Fibroblast of lung (primary cell): ENCODE results near the gene TBCC. TPM values are rescaled to one million over a fixed set of nuclear protein-coding genes. Genes with fewer than 3 reads are reported as not detected.

Experiments
- DNase-seq, 2 donors: peaks; one replicate each; pipeline versions ENCODE4 v3.0.0 to v3.0.0-alpha.2; 2010; ENCODE audit warnings: low read depth in 2 of 2
- H2AFZ ChIP-seq: 2 replicates; pipeline ENCODE4 v1.5.1; 2012; ENCODE audit warnings: low read length, control low read depth, inconsistent platforms
- H3K27ac ChIP-seq: 2 replicates; pipeline ENCODE4 v1.5.1; 2011; ENCODE audit warnings: low read length, control low read depth; ENCODE audit not compliant: insufficient read depth
- H3K27me3 ChIP-seq: 2 replicates; pipeline ENCODE4 v1.5.1; 2011; ENCODE audit warnings: mild to moderate bottlenecking, low read length; ENCODE audit not compliant: control insufficient read depth, insufficient read depth
- H3K36me3 ChIP-seq: 2 replicates; pipeline ENCODE4 v1.5.1; 2011; ENCODE audit warnings: low read length; ENCODE audit not compliant: control insufficient read depth, insufficient read depth
- H3K4me1 ChIP-seq: 2 replicates; pipeline ENCODE4 v1.5.1; 2011; ENCODE audit warnings: low read length; ENCODE audit not compliant: control insufficient read depth, insufficient read depth; ENCODE audit errors: extremely low read depth
- H3K4me2 ChIP-seq: 2 replicates; pipeline ENCODE4 v1.5.1; 2011; ENCODE audit warnings: low read length, control low read depth; ENCODE audit not compliant: insufficient read depth; ENCODE audit errors: extremely low read depth
- H3K4me3 ChIP-seq, 4 experiments: fragments of 200-600 bp in 1 of 4; sonication (generic) in 1 of 4; replicated peaks in 1 of 4; 2 replicates each; pipeline ENCODE4 v1.5.1; 2011 to 2016; ENCODE audit warnings: low read length in 4 of 4, low read depth in 3 of 4, mild to moderate bottlenecking in 3 of 4, control low read depth in 2 of 4, inconsistent platforms in 1 of 4, mixed read lengths in 1 of 4; ENCODE audit not compliant: insufficient read depth in 1 of 4; ENCODE audit errors: control extremely low read depth in 1 of 4
- H3K79me2 ChIP-seq: 2 replicates; pipeline ENCODE4 v1.5.1; 2012; ENCODE audit warnings: mild to moderate bottlenecking, low read length, inconsistent platforms; ENCODE audit not compliant: control insufficient read depth, insufficient read depth
- H3K9ac ChIP-seq: 2 replicates; pipeline ENCODE4 v1.5.1; 2011; ENCODE audit warnings: mild to moderate bottlenecking, low read length, control low read depth; ENCODE audit not compliant: insufficient read depth
- H3K9me3 ChIP-seq: 2 replicates; pipeline ENCODE4 v1.5.1; 2012; ENCODE audit warnings: low read depth, low read length; ENCODE audit not compliant: control insufficient read depth, insufficient read depth
- H4K20me1 ChIP-seq: 2 replicates; pipeline ENCODE4 v1.5.1; 2011; ENCODE audit warnings: low read length; ENCODE audit not compliant: control insufficient read depth, insufficient read depth; ENCODE audit errors: extremely low read depth
- EZH2 ChIP-seq: IDR thresholded peaks from 2 replicates; pipeline ENCODE4 v1.5.1; 2012; ENCODE audit warnings: low read length, control low read depth, mild to moderate bottlenecking; ENCODE audit errors: missing control alignments
- polyA plus RNA-seq, 2 donors: library from polyadenylated mRNA; depleted of rRNA in 1 of 2; stranded (reverse) in 1 of 2; unstranded in 1 of 2; fragments of >200 nt; gene quantifications; 2 replicates each; pipeline ENCODE4 v1.2.1, GENCODE V29; 2011 to 2012; ENCODE audit warnings: missing spikeins in 1 of 2
- total RNA-seq: library from RNA; depleted of rRNA; stranded (reverse); fragments of >200 nt; gene quantifications from 2 replicates; pipeline ENCODE4 v1.2.1, GENCODE V29; 2014
- TF ChIP-seq, protein P1 (sequence below), 2 donors: IDR thresholded peaks in 1 of 2; conservative IDR thresholded peaks in 1 of 2; 1 replicate in 1 of 2; 2 replicates in 1 of 2; pipeline ENCODE4 v1.5.1; 2011 to 2012; ENCODE audit warnings: low read length in 2 of 2, control low read depth in 1 of 2, inconsistent platforms in 1 of 2, low read depth in 1 of 2, mild to moderate bottlenecking in 1 of 2

The TBCC gene
- total and polyA plus RNA-seq, 2 donors (not counting 1 experiment from before 2014, with no cell fraction given), result 18.2 to 50.0 TPM

DNA sequence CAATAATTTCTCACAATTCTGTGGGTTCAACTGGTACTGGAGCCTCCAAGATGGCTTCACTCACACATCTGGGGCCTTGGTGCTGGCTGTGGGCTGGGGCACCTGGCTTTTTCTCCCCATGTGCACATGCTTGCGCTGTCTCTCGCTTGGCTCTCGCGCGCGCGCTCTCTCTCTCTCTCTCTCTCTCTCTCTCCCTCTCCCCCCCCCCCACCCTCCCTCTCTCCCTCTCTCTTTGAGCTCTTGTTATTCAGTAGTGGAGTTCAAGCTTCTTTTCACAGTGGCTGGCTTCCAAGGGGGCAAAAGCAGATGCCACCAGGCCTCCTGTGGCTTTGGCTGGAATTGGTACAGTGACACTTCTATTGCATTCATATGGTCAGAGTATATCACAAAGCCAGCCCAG, 10.8 kb upstream of the TBCC start:
- H3K27ac ChIP-seq, result no peak overlapping the region
- no peaks in the 10 kb centered on the region for H4K20me1 ChIP-seq
- TF ChIP-seq EZH2, result no peak
- TF ChIP-seq, protein P1, sequence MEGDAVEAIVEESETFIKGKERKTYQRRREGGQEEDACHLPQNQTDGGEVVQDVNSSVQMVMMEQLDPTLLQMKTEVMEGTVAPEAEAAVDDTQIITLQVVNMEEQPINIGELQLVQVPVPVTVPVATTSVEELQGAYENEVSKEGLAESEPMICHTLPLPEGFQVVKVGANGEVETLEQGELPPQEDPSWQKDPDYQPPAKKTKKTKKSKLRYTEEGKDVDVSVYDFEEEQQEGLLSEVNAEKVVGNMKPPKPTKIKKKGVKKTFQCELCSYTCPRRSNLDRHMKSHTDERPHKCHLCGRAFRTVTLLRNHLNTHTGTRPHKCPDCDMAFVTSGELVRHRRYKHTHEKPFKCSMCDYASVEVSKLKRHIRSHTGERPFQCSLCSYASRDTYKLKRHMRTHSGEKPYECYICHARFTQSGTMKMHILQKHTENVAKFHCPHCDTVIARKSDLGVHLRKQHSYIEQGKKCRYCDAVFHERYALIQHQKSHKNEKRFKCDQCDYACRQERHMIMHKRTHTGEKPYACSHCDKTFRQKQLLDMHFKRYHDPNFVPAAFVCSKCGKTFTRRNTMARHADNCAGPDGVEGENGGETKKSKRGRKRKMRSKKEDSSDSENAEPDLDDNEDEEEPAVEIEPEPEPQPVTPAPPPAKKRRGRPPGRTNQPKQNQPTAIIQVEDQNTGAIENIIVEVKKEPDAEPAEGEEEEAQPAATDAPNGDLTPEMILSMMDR (conservative IDR thresholded peaks at IDR 0.05 in 1 of 2, IDR thresholded peaks at IDR 0.05 in 1 of 2; ENCODE audit: low read depth in 1 of 2, low read length in 2 of 2), result no peak
- DNase-seq, result no peak
- H3K9ac ChIP-seq, result no peak overlapping the region
- no peak overlapping the region for H3K4me3 ChIP-seq
- H3K36me3 ChIP-seq, result no peaks in the 10 kb centered on the region
- H3K9me3 ChIP-seq, result no peaks in the 10 kb centered on the region
- H3K4me1 ChIP-seq, result no peaks in the 10 kb centered on the region
- no peaks in the 10 kb centered on the region for H3K27me3 ChIP-seq
- H3K79me2 ChIP-seq, result no peaks in the 10 kb centered on the region
- no peak overlapping the region for H2AFZ ChIP-seq
- H3K4me2 ChIP-seq, result no peak overlapping the region

DNA sequence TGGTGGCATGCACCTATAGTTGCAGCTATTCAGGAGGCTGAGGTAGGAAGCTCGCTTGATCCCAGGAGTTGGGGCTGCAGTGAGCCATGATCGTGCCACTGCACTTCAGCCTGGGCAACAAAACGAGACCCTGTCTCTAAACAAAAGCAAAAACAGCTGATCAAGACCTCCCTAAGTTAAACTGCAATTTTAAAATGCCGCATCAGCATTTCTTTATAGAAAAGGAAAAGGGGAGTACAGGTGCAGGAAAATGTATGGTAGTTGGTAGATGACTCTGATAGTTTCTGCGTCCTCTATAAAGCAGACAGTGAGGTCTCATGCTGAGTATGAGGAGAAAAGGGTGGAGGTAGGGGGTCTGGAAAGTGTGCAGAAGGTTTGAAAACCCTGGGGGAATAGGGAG, 8.9 kb upstream of the TBCC start:
- H3K27ac ChIP-seq, result no peak overlapping the region
- no peaks in the 10 kb centered on the region for H3K9me3 ChIP-seq
- H3K9ac ChIP-seq, result no peak overlapping the region
- H3K27me3 ChIP-seq, result no peaks in the 10 kb centered on the region
- no peak for DNase-seq
- H4K20me1 ChIP-seq, result no peaks in the 10 kb centered on the region
- TF ChIP-seq, protein P1 (conservative IDR thresholded peaks at IDR 0.05 in 1 of 2, IDR thresholded peaks at IDR 0.05 in 1 of 2; ENCODE audit: low read depth in 1 of 2, low read length in 2 of 2), result no peak
- TF ChIP-seq EZH2, result no peak
- no peak overlapping the region for H2AFZ ChIP-seq
- H3K36me3 ChIP-seq, result no peaks in the 10 kb centered on the region
- no peak overlapping the region for H3K4me3 ChIP-seq
- no peaks in the 10 kb centered on the region for H3K79me2 ChIP-seq
- H3K4me1 ChIP-seq, result no peaks in the 10 kb centered on the region
- H3K4me2 ChIP-seq, result no peak overlapping the region

DNA sequence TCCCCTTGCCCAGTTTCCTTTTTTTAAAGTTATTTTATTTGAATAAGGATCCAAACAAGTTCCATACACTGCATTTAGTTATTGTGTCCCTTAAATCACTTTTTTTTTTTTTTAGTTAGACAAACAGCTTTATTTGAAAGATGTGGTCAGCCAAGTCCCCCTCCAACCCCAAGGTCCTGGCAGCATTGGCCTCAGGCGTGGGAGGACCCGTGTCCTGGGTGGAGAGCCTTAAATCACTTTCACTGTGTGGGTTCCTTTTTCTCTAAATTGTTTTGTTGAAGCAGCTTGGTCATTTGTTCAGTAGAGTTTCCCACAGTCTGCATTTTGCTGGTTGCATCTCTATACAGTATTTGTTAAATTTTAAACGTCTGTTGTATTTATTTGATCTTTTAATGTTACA, 5.2 kb upstream of the TBCC start:
- no peak overlapping the region for H3K4me2 ChIP-seq
- no peak overlapping the region for H3K27ac ChIP-seq
- H2AFZ ChIP-seq, result no peak overlapping the region
- no peak overlapping the region for H3K9ac ChIP-seq
- H3K27me3 ChIP-seq, result no peaks in the 10 kb centered on the region
- H3K4me3 ChIP-seq, result no peak overlapping the region
- H4K20me1 ChIP-seq, result no peaks in the 10 kb centered on the region
- TF ChIP-seq, protein P1 (conservative IDR thresholded peaks at IDR 0.05 in 1 of 2, IDR thresholded peaks at IDR 0.05 in 1 of 2; ENCODE audit: low read depth in 1 of 2, low read length in 2 of 2), result no peak
- TF ChIP-seq EZH2, result no peak
- DNase-seq, result no peak
- no peaks in the 10 kb centered on the region for H3K79me2 ChIP-seq
- no peaks in the 10 kb centered on the region for H3K4me1 ChIP-seq
- no peaks in the 10 kb centered on the region for H3K36me3 ChIP-seq
- no peaks in the 10 kb centered on the region for H3K9me3 ChIP-seq
